ENCODE data around the gene EDARADD. TPM values are rescaled to one million over a fixed set of nuclear protein-coding genes. Genes with fewer than 3 reads are reported as not detected.
"Not testable (repeated sequence)": the region's sequence is repeated elsewhere in the genome, so short reads cannot be mapped to it uniquely, and the experiment has no call there.

The EDARADD gene
- 1 to 10 TPM in 1 of 3 donors, under 1 TPM in 1, not detected in 1; 0.42 to 1.6 TPM for polyA plus RNA-seq

- no peak within 1 kb of the TSS for H3K27ac ChIP-seq (ENCODE audit: low read depth, low read length)
- WGBS, 3 donors, result 50 to 82% (median 59%) methylated on average over 13 of the region's 13 CpGs
These were observed at the start of gene EDARADD for GRCh38 chr1:236393681-236394481. Gene EDARADD, plus strand, starts transcription at chr1:236394286. Its CDS starts 159 bp downstream, at chr1:236394445.

GRCh38 chr1:236345728-236346127 is 48.4 kb upstream of the EDARADD start:
- no peak overlapping the region for H3K27ac ChIP-seq (ENCODE audit: low read depth, low read length)
- WGBS, 3 donors, result 8 to 18% (median 14%) methylated on average over 1 of the region's 1 CpG

- 89 to 92% (median 89%) methylated on average over 30 to 31 of the region's 31 CpGs for WGBS, 3 donors
- H3K27ac ChIP-seq (ENCODE audit: low read depth, low read length), result no peak overlapping the region
These were observed 46.0 kb upstream of the EDARADD start for GRCh38 chr1:236348071-236348470.

GRCh38 chr1:236350308-236350707 is 43.8 kb upstream of the EDARADD start:
- H3K27ac ChIP-seq (ENCODE audit: low read depth, low read length), result no peak overlapping the region
- 79 to 92% (median 87%) methylated on average over 5 of the region's 5 CpGs for WGBS, 3 donors

- WGBS, 3 donors, result 82 to 93% (median 87%) methylated on average over 7 of the region's 7 CpGs
- H3K27ac ChIP-seq (ENCODE audit: low read depth, low read length), result no peak overlapping the region
These were observed 42.1 kb upstream of the EDARADD start for GRCh38 chr1:236351875-236352573.

- H3K27ac ChIP-seq (ENCODE audit: low read depth, low read length), result not testable (repeated sequence)
- WGBS, 3 donors, result 92 to 94% (median 92%) methylated on average over 4 of the region's 4 CpGs
These were observed 41.3 kb upstream of the EDARADD start for GRCh38 chr1:236352747-236353146.

- WGBS, 3 donors, result 71 to 86% (median 74%) methylated on average over 4 of the region's 4 CpGs
- no peak overlapping the region for H3K27ac ChIP-seq (ENCODE audit: low read depth, low read length)
These were observed 40.3 kb upstream of the EDARADD start for GRCh38 chr1:236353813-236354212.

- no peak overlapping the region for H3K27ac ChIP-seq (ENCODE audit: low read depth, low read length)
- 34 to 55% (median 40%) methylated on average over 4 of the region's 4 CpGs for WGBS, 3 donors
These were observed 39.5 kb upstream of the EDARADD start for GRCh38 chr1:236354330-236355147.

GRCh38 chr1:236356141-236356540 is 37.9 kb upstream of the EDARADD start:
- 82 to 91% (median 82%) methylated on average over 2 of the region's 2 CpGs for WGBS, 3 donors

GRCh38 chr1:236361909-236362590 is 32.0 kb upstream of the EDARADD start:
- no peak overlapping the region for H3K27ac ChIP-seq (ENCODE audit: low read depth, low read length)
- 91 to 95% (median 92%) methylated on average over 7 of the region's 7 CpGs for WGBS, 3 donors

More at GRCh38 chr1:236356141-236356540, 37.9 kb upstream of the EDARADD start:
- no peak overlapping the region for H3K27ac ChIP-seq (ENCODE audit: low read depth, low read length)

GRCh38 chr1:236363237-236363636 is 30.8 kb upstream of the EDARADD start:
- H3K27ac ChIP-seq (ENCODE audit: low read depth, low read length), result no peak overlapping the region
- WGBS, 3 donors, result 94 to 96% (median 95%) methylated on average over 5 of the region's 5 CpGs

GRCh38 chr1:236365999-236366570 is 28.0 kb upstream of the EDARADD start:
- H3K27ac ChIP-seq (ENCODE audit: low read depth, low read length), result no peak overlapping the region
- WGBS, 3 donors, result 22 to 49% (median 47%) methylated on average over 7 of the region's 7 CpGs

- WGBS, 3 donors, result 76 to 93% (median 85%) methylated on average over 12 of the region's 12 CpGs
- not testable (repeated sequence) for H3K27ac ChIP-seq (ENCODE audit: low read depth, low read length)
These were observed 27.4 kb upstream of the EDARADD start for GRCh38 chr1:236366681-236367080.

GRCh38 chr1:236370420-236370819 is 23.7 kb upstream of the EDARADD start:
- WGBS, 3 donors, result 65 to 100% (median 81%) methylated on average over 1 of the region's 1 CpG
- no peak overlapping the region for H3K27ac ChIP-seq (ENCODE audit: low read depth, low read length)

- 66 to 88% (median 86%) methylated on average over 1 of the region's 1 CpG for WGBS, 3 donors
- H3K27ac ChIP-seq (ENCODE audit: low read depth, low read length), result no peak overlapping the region
These were observed 23.0 kb upstream of the EDARADD start for GRCh38 chr1:236371083-236371482.

- H3K27ac ChIP-seq (ENCODE audit: low read depth, low read length), result no peak overlapping the region
- 94 to 96% (median 95%) methylated on average over 2 of the region's 2 CpGs for WGBS, 3 donors
These were observed 16.1 kb upstream of the EDARADD start for GRCh38 chr1:236377832-236378535.

- H3K27ac ChIP-seq (ENCODE audit: low read depth, low read length), result no peak overlapping the region
These were observed 12.4 kb upstream of the EDARADD start for GRCh38 chr1:236381565-236382158.

Data from adipose tissue (tissue), 3 donors.